Endothelial cell of umbilical vein (primary cell): ENCODE results near the gene MYO7B. TPM values are rescaled to one million over a fixed set of nuclear protein-coding genes. Genes with fewer than 3 reads are reported as not detected.

Source experiments
- BruUV-seq: library from RNA; stranded (reverse); fragments of 400-500 nt; replicated peaks from 2 replicates; lab custom pipeline; 2021; lab: Mats Ljungman, UMichigan
- CTCF ChIA-PET: fragments of 300-600, 350-600 bp; sonication (Branson Sonifier 250); formaldehyde crosslinking; loops from one replicate; lab custom pipeline; 2021; ENCODE audit warnings: antibody characterized with exemption, inconsistent platforms; lab: Charles Lee
- POLR2A ChIA-PET: fragments of 300-600, 350-600 bp; sonication (Branson Sonifier 250); formaldehyde crosslinking; loops from one replicate; lab custom pipeline; 2021; ENCODE audit warnings: antibody characterized with exemption, inconsistent platforms; lab: Charles Lee
- DNase-seq: peaks from one replicate; pipeline ENCODE4 v3.0.0-alpha.2; 2011; ENCODE audit warnings: low read depth, low spot score
- FAIRE-seq: peaks from 2 replicates; lab custom pipeline; 2011; peaks lifted over from hg19 to GRCh38; lab: Jason Lieb, UNC
- H2AFZ ChIP-seq: 2 replicates; pipeline ENCODE4 v1.6.0; 2012; ENCODE audit warnings: low read depth, low read length, control low read depth, inconsistent platforms
- H3K27ac ChIP-seq: 2 replicates; pipeline ENCODE4 v1.5.1; 2011; ENCODE audit warnings: low read depth, mild to moderate bottlenecking, control low read depth, low read length, moderate library complexity; ENCODE audit not compliant: insufficient read depth
- H3K27me3 ChIP-seq, 2 experiments: 2 replicates each; pipeline versions ENCODE4 v1.6.0 to v1.6.1; 2011; ENCODE audit warnings: low read length in 2 of 2, mixed read lengths in 1 of 2; ENCODE audit not compliant: control insufficient read depth in 2 of 2, insufficient read depth in 2 of 2
- H3K36me3 ChIP-seq, 2 experiments: 2 replicates in 1 of 2; 3 replicates in 1 of 2; pipeline ENCODE4 v1.5.1; 2011; ENCODE audit warnings: low read length in 2 of 2, mild to moderate bottlenecking in 1 of 2, moderate library complexity in 1 of 2; ENCODE audit not compliant: control insufficient read depth in 2 of 2, insufficient read depth in 2 of 2; ENCODE audit errors: extremely low read depth in 1 of 2
- H3K4me1 ChIP-seq: 3 replicates; pipeline ENCODE4 v1.5.1; 2011; ENCODE audit warnings: mild to moderate bottlenecking, low read length; ENCODE audit not compliant: control insufficient read depth, insufficient read depth; ENCODE audit errors: extremely low read depth
- H3K4me2 ChIP-seq: 2 replicates; pipeline ENCODE4 v1.6.1; 2011; ENCODE audit warnings: low read length, control low read depth, mixed read lengths; ENCODE audit not compliant: insufficient read depth
- H3K4me3 ChIP-seq, 3 experiments: fragments of 200-600 bp in 1 of 3; sonication (generic), shearing (Covaris generic) in 1 of 3; replicated peaks in 1 of 3; 2 replicates each; pipeline ENCODE4 v1.5.1; 2011 to 2016; ENCODE audit warnings: control low read depth in 3 of 3, low read length in 3 of 3, mild to moderate bottlenecking in 2 of 3, inconsistent platforms in 1 of 3, low read depth in 1 of 3, moderate library complexity in 1 of 3; ENCODE audit not compliant: insufficient read depth in 1 of 3
- H3K79me2 ChIP-seq: 2 replicates; pipeline ENCODE4 v1.6.0; 2012; ENCODE audit warnings: low read length, inconsistent platforms; ENCODE audit not compliant: control insufficient read depth, insufficient read depth
- H3K9ac ChIP-seq: replicated peaks from 2 replicates; pipeline ENCODE3; 2011; ENCODE audit warnings: low read length, control low read depth; ENCODE audit not compliant: insufficient read depth; ENCODE audit errors: extremely low read depth
- H3K9me1 ChIP-seq: replicated peaks from 3 replicates; pipeline ENCODE4 v1.6.0; 2011; ENCODE audit warnings: mild to moderate bottlenecking, low read length; ENCODE audit not compliant: control insufficient read depth, insufficient read depth; ENCODE audit errors: extremely low read depth
- H3K9me3 ChIP-seq: replicated peaks from 2 replicates; pipeline ENCODE4 v1.5.1; 2012; ENCODE audit warnings: low read length, inconsistent platforms; ENCODE audit not compliant: control insufficient read depth, insufficient read depth
- H4K20me1 ChIP-seq: replicated peaks from 2 replicates; pipeline ENCODE3; 2011; ENCODE audit warnings: mild to moderate bottlenecking, low read length; ENCODE audit not compliant: control insufficient read depth, insufficient read depth; ENCODE audit errors: extremely low read depth
- CTCF ChIP-seq, 2 donors: IDR thresholded peaks; 1 replicate in 1 of 2; 2 replicates in 1 of 2; pipeline ENCODE4 v1.5.1; 2011; ENCODE audit warnings: low read length in 2 of 2, mild to moderate bottlenecking in 2 of 2, moderate library complexity in 2 of 2, control low read depth in 1 of 2, inconsistent platforms in 1 of 2, low read depth in 1 of 2; ENCODE audit not compliant: insufficient read depth in 1 of 2; ENCODE audit errors: extremely low read depth in 1 of 2
- EZH2 ChIP-seq: IDR thresholded peaks from 2 replicates; pipeline ENCODE4 v1.6.1; 2012; ENCODE audit warnings: borderline replicate concordance, low read depth, mild to moderate bottlenecking, moderate library complexity, low read length, inconsistent platforms; ENCODE audit not compliant: severe bottlenecking
- FOS ChIP-seq: IDR thresholded peaks from 2 replicates; pipeline ENCODE4 v1.6.1; 2011; ENCODE audit warnings: mild to moderate bottlenecking, low read length, moderate library complexity, borderline replicate concordance; ENCODE audit not compliant: insufficient read depth
- GATA2 ChIP-seq: IDR thresholded peaks from 2 replicates; pipeline ENCODE4 v1.7.0; 2011; ENCODE audit warnings: low read depth, mild to moderate bottlenecking, moderate library complexity, mixed read lengths, low read length; ENCODE audit not compliant: insufficient read length, insufficient read depth
- JUN ChIP-seq: IDR thresholded peaks from 2 replicates; pipeline ENCODE4 v1.6.1; 2011; ENCODE audit warnings: borderline replicate concordance, low read depth; ENCODE audit not compliant: insufficient read length, insufficient read depth
- MAX ChIP-seq: IDR thresholded peaks from 2 replicates; pipeline ENCODE4 v1.6.1; 2011; ENCODE audit not compliant: insufficient read depth, insufficient read length
- MYC ChIP-seq: IDR thresholded peaks from one replicate; pipeline ENCODE4 v1.6.1; 2011; ENCODE audit warnings: mild to moderate bottlenecking, low read depth, low read length
- POLR2A ChIP-seq: IDR thresholded peaks from 2 replicates; pipeline ENCODE4 v1.6.1; 2012; ENCODE audit warnings: low read depth, mild to moderate bottlenecking, control low read depth, low read length
- POLR2AphosphoS5 ChIP-seq: IDR thresholded peaks from 2 replicates; pipeline ENCODE4 v1.6.1; 2012; ENCODE audit warnings: low read depth, mild to moderate bottlenecking, control low read depth, low read length, moderate library complexity; ENCODE audit not compliant: insufficient read depth
- dilution Hi-C: fragments of 300-500 bp; cut with MboI; formaldehyde crosslinking; loops from one replicate; pipeline ENCODE4 v1.15.0; 2019; ENCODE audit warnings: low sequenced_read_pairs; ENCODE audit not compliant: extremely low pct_ligation_motif_present
- intact Hi-C: fragments of 100-400 bp; cut with micrococcal nuclease; formaldehyde crosslinking; loops from one replicate; pipeline ENCODE4 v1.10.0; 2022
- polyA plus RNA-seq, 4 experiments: library from polyadenylated mRNA; depleted of rRNA in 3 of 4; stranded (reverse) in 3 of 4; unstranded in 1 of 4; fragments of >200 nt; gene quantifications; 2 replicates each; pipeline versions ENCODE4 v1.2.1 to v1.2.3, GENCODE V29; 2011 to 2012; ENCODE audit warnings: missing spikeins in 1 of 4
- total RNA-seq: library from RNA; stranded (reverse); gene quantifications from 2 replicates; pipeline ENCODE4 v1.2.3, GENCODE V29; 2021

The MYO7B gene
- total and polyA plus RNA-seq, 2 donors (not counting 3 experiments of a cell fraction or from before 2014, with no cell fraction given): 0.17 TPM; not detected in 1

GRCh38 chr2:127624320-127624755, 88.9 kb downstream of the MYO7B start:
- Histone ChIP-seq H2AFZ (no peak overlapping the region), H3K4me2 (no peak overlapping the region), H3K4me3 (no peak overlapping the region), H3K4me1 (no peaks in the 10 kb centered on the region), H4K20me1 (no peaks in the 10 kb centered on the region), H3K27me3 (no peaks in the 10 kb centered on the region), H3K9me3 (no peaks in the 10 kb centered on the region), H3K36me3 (no peaks in the 10 kb centered on the region), H3K27ac (no peak overlapping the region), H3K9me1 (no peaks in the 10 kb centered on the region), H3K79me2 (no peaks in the 10 kb centered on the region), H3K9ac (no peak overlapping the region)
- TF ChIP-seq CTCF (IDR thresholded peaks at IDR 0.05; ENCODE audit: extremely low read depth in 1 of 2, insufficient read depth in 1 of 2, low read depth in 1 of 2, low read length in 2 of 2) (no peak), MAX (no peak), JUN (no peak), EZH2 (no peak), POLR2A (no peak), GATA2 (no peak), MYC (no peak), POLR2AphosphoS5 (no peak), FOS (no peak)
- dilution Hi-C loops (no loop called here), intact Hi-C loops (no loop called here)
- ChIA-PET POLR2A (no interaction called here), CTCF (interaction anchor here (2.5 kb wide), 1 partner anchor 71 kb away, joined by 8 read pairs; no protein-coding TSS in a partner anchor)
- no TSS peak for BruUV-seq
- FAIRE-seq: no peak
- no peak for DNase-seq
